Body of pancreas (tissue), 4 donors: ENCODE data around the gene CDR2.

Experiments
- POLR2A ChIP-seq, 3 donors: fragments of 450-650 bp; IDR thresholded peaks; one replicate each; pipeline ENCODE4 v1.6.1; 2016; ENCODE audit warnings: antibody characterized with exemption in 3 of 3, mild to moderate bottlenecking in 2 of 3
- TF ChIP-seq, protein P1 (sequence below), 7 experiments: fragments of 450-650 bp in 4 of 7; fragments of 200-600 bp in 3 of 7; sonication (generic) in 3 of 7; IDR thresholded peaks; one replicate each; pipeline ENCODE4 v1.5.1; 2016 to 2019; ENCODE audit warnings: antibody characterized with exemption in 7 of 7

DNA sequence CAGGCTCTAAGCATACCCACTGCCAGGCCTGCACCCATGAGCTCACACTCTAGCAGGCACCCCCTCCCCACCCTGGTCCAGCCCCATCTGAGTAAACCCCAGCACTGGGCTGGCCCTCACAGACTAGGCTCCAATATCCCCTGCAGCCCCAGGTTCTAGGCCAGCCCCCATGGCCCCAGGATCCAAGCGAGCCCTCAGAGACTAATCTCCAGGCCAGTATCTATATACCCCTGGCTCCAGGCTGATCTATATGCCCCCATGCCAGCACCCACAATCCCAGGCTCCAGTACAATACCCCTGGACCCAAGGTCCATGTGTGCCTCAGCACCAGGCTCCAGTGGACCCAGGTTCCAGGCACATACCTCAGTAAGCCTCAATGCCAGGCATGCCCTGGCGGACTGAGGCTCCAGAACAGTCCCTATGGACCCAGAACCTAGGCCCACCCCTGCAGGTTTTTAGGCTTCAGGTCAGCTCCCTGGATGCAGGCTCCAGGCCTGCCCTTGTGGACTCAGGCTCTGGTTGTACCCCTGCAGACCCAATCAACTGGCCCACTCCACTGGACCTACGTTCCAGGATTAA is 38.7 kb downstream of the CDR2 start:
- TF ChIP-seq, protein P1, sequence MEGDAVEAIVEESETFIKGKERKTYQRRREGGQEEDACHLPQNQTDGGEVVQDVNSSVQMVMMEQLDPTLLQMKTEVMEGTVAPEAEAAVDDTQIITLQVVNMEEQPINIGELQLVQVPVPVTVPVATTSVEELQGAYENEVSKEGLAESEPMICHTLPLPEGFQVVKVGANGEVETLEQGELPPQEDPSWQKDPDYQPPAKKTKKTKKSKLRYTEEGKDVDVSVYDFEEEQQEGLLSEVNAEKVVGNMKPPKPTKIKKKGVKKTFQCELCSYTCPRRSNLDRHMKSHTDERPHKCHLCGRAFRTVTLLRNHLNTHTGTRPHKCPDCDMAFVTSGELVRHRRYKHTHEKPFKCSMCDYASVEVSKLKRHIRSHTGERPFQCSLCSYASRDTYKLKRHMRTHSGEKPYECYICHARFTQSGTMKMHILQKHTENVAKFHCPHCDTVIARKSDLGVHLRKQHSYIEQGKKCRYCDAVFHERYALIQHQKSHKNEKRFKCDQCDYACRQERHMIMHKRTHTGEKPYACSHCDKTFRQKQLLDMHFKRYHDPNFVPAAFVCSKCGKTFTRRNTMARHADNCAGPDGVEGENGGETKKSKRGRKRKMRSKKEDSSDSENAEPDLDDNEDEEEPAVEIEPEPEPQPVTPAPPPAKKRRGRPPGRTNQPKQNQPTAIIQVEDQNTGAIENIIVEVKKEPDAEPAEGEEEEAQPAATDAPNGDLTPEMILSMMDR (IDR thresholded peaks at IDR 0.05) = no peak
- TF ChIP-seq POLR2A (IDR thresholded peaks at IDR 0.05) = no peak
